ENCODE results near the gene PTPRF.

PTPRF gene

DNA sequence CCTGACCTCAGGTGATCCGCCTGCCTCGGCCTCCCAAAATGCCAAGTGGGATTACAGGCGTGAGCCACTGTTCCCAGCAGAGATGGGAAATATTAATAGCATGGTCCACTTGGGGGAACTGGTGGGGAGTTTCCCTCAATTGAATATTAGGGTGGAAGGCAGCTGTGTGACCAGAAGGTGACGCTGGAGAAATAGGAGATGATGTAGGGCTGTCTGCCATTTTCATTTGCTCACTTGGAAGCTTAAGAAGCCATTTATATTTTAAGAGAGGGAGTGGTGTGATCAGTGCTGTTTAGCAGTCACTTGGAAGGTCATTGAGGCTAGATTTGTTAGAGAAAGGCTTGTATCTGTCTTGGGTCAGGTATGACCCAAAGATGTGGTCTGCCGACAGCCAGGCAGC lies 139.2 kb downstream of the PTPRF start:
- no peak for DNase-seq (ENCODE audit: low read depth)

DNA sequence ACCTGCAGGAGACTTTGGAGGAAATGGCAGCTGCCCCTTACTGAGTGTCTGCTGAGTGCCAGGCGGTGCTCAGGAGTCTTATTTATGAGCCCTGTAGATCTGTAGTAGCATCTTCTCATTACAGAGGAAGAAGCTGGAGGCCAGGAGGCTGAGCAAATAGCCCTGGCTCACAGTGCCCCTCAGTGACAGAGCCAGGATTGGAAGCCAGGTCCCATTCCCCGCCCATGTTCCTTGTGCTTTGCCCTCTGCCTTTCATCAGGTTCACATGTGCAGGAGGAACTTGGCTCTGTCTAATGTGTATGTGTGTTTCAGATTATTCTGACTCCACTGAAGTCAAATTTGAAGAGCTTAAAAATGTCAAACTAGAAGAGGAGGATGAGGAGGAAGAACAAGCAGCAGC lies 140.5 kb downstream of the PTPRF start:
- no peak for DNase-seq (ENCODE audit: low read depth)

DNA sequence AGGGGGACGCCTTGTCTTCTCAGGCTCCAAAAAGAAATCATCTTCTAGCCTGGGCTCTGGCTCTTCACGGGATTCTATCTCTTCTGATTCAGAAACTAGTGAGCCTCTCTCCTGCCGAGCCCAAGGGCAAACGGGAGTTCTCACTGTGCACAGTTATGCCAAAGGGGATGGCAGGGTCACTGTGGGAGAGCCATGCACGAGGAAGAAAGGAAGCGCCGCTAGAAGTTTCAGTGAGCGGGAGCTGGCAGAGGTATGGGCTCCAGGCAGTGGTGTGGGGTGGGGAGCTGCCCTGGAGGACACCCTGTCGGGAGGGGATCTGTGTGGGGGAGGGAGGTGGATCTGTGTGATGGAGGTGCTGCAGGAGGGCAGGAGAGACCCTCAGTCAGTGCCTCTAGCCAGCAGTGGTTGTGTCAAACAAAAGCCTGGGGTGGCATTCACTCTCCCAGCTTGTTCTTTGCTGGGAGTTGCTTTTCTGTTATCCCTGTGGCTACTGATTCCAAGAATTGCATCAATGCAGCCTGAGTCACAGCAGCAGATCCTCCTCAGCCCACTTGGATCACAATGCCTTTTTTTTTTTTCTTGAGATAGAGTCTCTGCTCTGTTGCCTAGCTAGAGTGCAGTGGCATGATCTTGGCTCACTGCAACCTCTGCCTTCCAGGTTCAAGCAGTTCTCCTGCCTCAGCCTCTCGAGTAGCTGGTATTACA lies 141.1 kb downstream of the PTPRF start:
- no peak for DNase-seq (ENCODE audit: low read depth)

DNA sequence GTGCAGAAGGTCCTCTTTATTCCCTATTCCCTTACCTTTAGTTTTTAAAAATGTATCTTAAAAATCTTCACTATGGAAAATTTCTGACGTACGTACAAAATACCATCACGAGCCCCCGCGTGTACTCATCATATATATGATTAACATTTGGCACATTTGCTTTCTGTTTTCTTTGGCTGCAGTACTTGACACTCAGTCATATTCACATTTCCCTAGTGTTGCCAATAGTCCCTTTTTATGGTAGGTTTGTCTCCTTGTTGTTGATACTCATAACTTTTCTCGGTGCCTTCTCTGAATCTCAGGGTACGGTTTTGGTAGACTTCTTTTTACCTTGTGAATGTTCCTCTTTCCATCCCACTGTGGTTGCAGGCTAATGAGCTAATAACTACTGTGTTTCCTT lies 142.6 kb downstream of the PTPRF start:
- no peak for DNase-seq (ENCODE audit: low read depth)
